CD4-positive, alpha-beta T cell (primary cell): ENCODE results near the gene MTHFD2L. TPM values are rescaled to one million over a fixed set of nuclear protein-coding genes. Genes with fewer than 3 reads are reported as not detected.

Source experiments
- ATAC-seq: fragments of 200-7000 bp; cut with Tn5 transposase; one replicate; pipeline ENCODE4 v1.10.0; 2022; ENCODE audit warnings: mild to moderate bottlenecking; ENCODE audit not compliant: poor library complexity
- CTCF ChIA-PET: fragments of 350-600 bp; sonication (Branson Sonifier 250); formaldehyde crosslinking; loops from one replicate; lab custom pipeline; 2021; ENCODE audit warnings: antibody characterized with exemption, inconsistent platforms; lab: Charles Lee
- POLR2A ChIA-PET: fragments of 350-600 bp; sonication (Branson Sonifier 250); formaldehyde crosslinking; loops from one replicate; lab custom pipeline; 2021; ENCODE audit warnings: antibody characterized with exemption, inconsistent platforms; lab: Charles Lee
- DNase-seq, 14 experiments: peaks; one replicate each; pipeline ENCODE4 v3.0.0-alpha.2; 2013 to 2020; ENCODE audit warnings: mixed read lengths in 2 of 14
- H3K27ac ChIP-seq, 2 donors: one replicate each; pipeline versions ENCODE4 v1.5.1 to v1.7.0; 2013; ENCODE audit warnings: low read length in 2 of 2, low read depth in 1 of 2, mild to moderate bottlenecking in 1 of 2
- H3K27me3 ChIP-seq, 2 experiments: 1 replicate in 1 of 2; 2 replicates in 1 of 2; pipeline versions ENCODE4 v1.6.1 to v1.7.0; 2013; ENCODE audit warnings: low read length in 2 of 2, control low read depth in 1 of 2, mild to moderate bottlenecking in 1 of 2, moderate library complexity in 1 of 2; ENCODE audit not compliant: insufficient read depth in 2 of 2, control insufficient read depth in 1 of 2
- H3K36me3 ChIP-seq: one replicate; pipeline ENCODE4 v1.6.1; 2013; ENCODE audit warnings: low read length, control low read depth; ENCODE audit not compliant: insufficient read depth
- H3K4me1 ChIP-seq: one replicate; pipeline ENCODE4 v1.6.1; 2013; ENCODE audit warnings: low read length, control low read depth; ENCODE audit not compliant: insufficient read depth
- H3K4me3 ChIP-seq: one replicate; pipeline ENCODE4 v1.5.1; 2013; ENCODE audit warnings: mild to moderate bottlenecking, low read length, moderate library complexity
- H3K9me3 ChIP-seq, 2 experiments: 1 replicate in 1 of 2; 2 replicates in 1 of 2; pipeline versions ENCODE4 v1.6.1 to v1.7.0; 2013; ENCODE audit warnings: low read length in 2 of 2, mild to moderate bottlenecking in 2 of 2, control low read depth in 1 of 2, moderate library complexity in 1 of 2; ENCODE audit not compliant: control insufficient read depth in 1 of 2, insufficient read depth in 1 of 2
- H3K27ac Mint-ChIP-seq: one replicate; pipeline ENCODE4 v1.8.0; 2020; ENCODE audit warnings: mixed read lengths
- H3K27me3 Mint-ChIP-seq: one replicate; pipeline ENCODE4 v1.8.0; 2021; ENCODE audit warnings: mixed read lengths
- H3K36me3 Mint-ChIP-seq: one replicate; pipeline ENCODE4 v1.8.0; 2021; ENCODE audit warnings: low read depth, mixed read lengths
- H3K4me1 Mint-ChIP-seq: one replicate; pipeline ENCODE4 v1.8.0; 2021; ENCODE audit warnings: low read depth, mixed read lengths
- H3K4me3 Mint-ChIP-seq: one replicate; pipeline ENCODE4 v1.8.0; 2020; ENCODE audit warnings: mild to moderate bottlenecking, mixed read lengths
- H3K9me3 Mint-ChIP-seq: one replicate; pipeline ENCODE4 v1.8.0; 2020; ENCODE audit warnings: mixed read lengths
- intact Hi-C, 2 experiments: fragments of 100-400 bp; cut with DNase I in 1 of 2; cut with micrococcal nuclease in 1 of 2; formaldehyde crosslinking; loops; one replicate each; pipeline versions ENCODE4 v1.15.1 to v1.9.0; 2023 to 2025; cut with DNase I, micrococcal nuclease
- total RNA-seq, 174 experiments: library from RNA in 2 of 174; stranded (reverse) in 2 of 174; gene quantifications; one replicate each; pipeline ENCODE4 v1.2.3 and lab custom pipeline; 2021 to 2026
- TF ChIP-seq, protein P1 (sequence below): fragments of 200-600 bp; IDR thresholded peaks from one replicate; pipeline ENCODE4 v1.8.0; 2022; ENCODE audit warnings: antibody characterized with exemption, mild to moderate bottlenecking

Gene MTHFD2L
- total RNA-seq, 2 experiments from 2014 or later, result 13.7 to 14.4 TPM

DNA sequence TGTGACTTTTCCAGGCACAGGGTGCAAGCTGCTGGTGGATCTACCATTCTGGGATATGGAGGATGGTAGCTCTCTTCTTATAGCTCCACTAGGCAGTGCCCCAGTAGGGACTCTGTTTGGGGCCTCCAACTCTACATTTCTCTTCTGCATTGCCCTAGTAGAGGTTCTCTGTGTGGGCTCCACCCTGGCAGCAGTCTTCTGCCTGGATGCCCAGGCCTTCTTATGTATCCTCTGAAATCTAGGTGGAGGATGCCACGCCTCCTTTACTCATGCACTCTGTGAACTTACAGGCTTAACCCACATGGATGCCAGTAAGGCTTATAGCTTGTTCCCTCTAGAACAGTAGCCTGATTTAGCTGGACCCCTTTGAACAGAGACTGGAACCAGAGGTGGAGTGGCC, 186.1 kb downstream of the MTHFD2L start:
- no peak for ATAC-seq
- intact Hi-C loops, result no loop called here
- TF ChIP-seq, protein P1, sequence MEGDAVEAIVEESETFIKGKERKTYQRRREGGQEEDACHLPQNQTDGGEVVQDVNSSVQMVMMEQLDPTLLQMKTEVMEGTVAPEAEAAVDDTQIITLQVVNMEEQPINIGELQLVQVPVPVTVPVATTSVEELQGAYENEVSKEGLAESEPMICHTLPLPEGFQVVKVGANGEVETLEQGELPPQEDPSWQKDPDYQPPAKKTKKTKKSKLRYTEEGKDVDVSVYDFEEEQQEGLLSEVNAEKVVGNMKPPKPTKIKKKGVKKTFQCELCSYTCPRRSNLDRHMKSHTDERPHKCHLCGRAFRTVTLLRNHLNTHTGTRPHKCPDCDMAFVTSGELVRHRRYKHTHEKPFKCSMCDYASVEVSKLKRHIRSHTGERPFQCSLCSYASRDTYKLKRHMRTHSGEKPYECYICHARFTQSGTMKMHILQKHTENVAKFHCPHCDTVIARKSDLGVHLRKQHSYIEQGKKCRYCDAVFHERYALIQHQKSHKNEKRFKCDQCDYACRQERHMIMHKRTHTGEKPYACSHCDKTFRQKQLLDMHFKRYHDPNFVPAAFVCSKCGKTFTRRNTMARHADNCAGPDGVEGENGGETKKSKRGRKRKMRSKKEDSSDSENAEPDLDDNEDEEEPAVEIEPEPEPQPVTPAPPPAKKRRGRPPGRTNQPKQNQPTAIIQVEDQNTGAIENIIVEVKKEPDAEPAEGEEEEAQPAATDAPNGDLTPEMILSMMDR, result no peak
- Mint-ChIP-seq H3K27ac (no peak overlapping the region), H3K27me3 (peaks cover 28% of the 10 kb centered on the region), H3K4me1 (no peaks in the 10 kb centered on the region), H3K4me3 (no peak overlapping the region), H3K36me3 (no peaks in the 10 kb centered on the region), H3K9me3 (peaks cover 10% of the 10 kb centered on the region)
- H3K27me3 ChIP-seq, result peaks cover 0 to 4% of the 10 kb centered on the region in 2 experiments
- H3K9me3 ChIP-seq, result peaks cover 13% of the 10 kb centered on the region in 2 experiments
- H3K4me3 ChIP-seq, result no peak overlapping the region
- ChIA-PET POLR2A (no interaction called here), CTCF (no interaction called here)
- no peaks in the 10 kb centered on the region for H3K4me1 ChIP-seq
- no peak for DNase-seq
- no peak overlapping the region for H3K27ac ChIP-seq
- H3K36me3 ChIP-seq, result no peaks in the 10 kb centered on the region

Other genes with a start within 250 kb of the MTHFD2L start
- gene PF4, start 176.1 kb upstream of the MTHFD2L start, total RNA-seq, result not detected
- under 1 TPM; 0.52 to 0.95 TPM for gene PPBP, start 169.9 kb upstream of the MTHFD2L start, total RNA-seq
- not detected for gene CXCL5, start 159.4 kb upstream of the MTHFD2L start, total RNA-seq
- gene CXCL3, start 119.4 kb upstream of the MTHFD2L start, total RNA-seq, result under 1 TPM; 0.30 to 0.61 TPM
- 1 to 10 TPM; 3.4 to 3.8 TPM for gene CXCL2, start 58.9 kb upstream of the MTHFD2L start, total RNA-seq
- gene EPGN, start 150.4 kb downstream of the MTHFD2L start, total RNA-seq, result 1 to 10 TPM; 3.7 to 5.9 TPM
- under 1 TPM; 0.58 to 0.59 TPM for gene EREG, start 207.0 kb downstream of the MTHFD2L start, total RNA-seq